ENCODE results near the gene KLF16. TPM values are rescaled to one million over a fixed set of nuclear protein-coding genes. Genes with fewer than 3 reads are reported as not detected.

KLF16 gene
- polyA plus RNA-seq, 3 donors = 0.51 to 23.3 (median 0.67) TPM

DNA sequence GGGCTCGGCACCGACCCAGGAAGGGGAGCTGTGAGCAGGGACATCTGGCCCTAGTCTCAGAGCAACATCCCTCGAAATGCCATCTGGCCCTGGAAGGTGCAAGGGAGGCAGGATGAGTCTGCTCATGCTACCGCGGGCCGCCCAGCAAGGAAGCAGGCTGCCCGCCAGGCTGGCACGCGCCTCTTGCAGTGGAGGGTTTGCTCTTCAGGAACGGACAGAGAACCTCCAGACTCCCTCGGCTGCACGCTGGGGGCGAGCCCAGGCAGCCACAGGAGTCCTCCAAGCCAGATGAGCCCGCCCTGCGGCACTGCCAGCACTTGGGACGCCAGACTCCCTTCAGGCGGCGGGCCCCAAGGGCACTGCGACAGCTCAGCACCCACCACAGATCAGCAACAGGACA lies 41.2 kb downstream of the KLF16 start:
- no peak overlapping the region for H3K27ac ChIP-seq (ENCODE audit: low read depth in 1 of 2, low read length in 2 of 2)
- H3K4me3 Mint-ChIP-seq = no peak overlapping the region
- H3K36me3 Mint-ChIP-seq = peaks cover 46 to 79% of the 10 kb centered on the region in 2 donors
- H3K27me3 ChIP-seq (ENCODE audit: control insufficient read depth in 2 of 2, insufficient read depth in 2 of 2, low read length in 2 of 2) = no peaks in the 10 kb centered on the region
- no peaks in the 10 kb centered on the region for H3K4me1 ChIP-seq (ENCODE audit: control insufficient read depth in 1 of 2, insufficient read depth in 2 of 2, low read length in 2 of 2)
- H3K4me3 ChIP-seq (replicated peaks in 1 of 3; ENCODE audit: low read depth in 2 of 3, low read length in 3 of 3) = no peak overlapping the region
- 89% methylated on average over 19 of the region's 19 CpGs for WGBS (ENCODE audit: insufficient coverage)
- no peaks in the 10 kb centered on the region for H3K4me1 Mint-ChIP-seq
- H2AFZ ChIP-seq (ENCODE audit: insufficient read depth, low read depth, low read length, poor library complexity, severe bottlenecking) = no peak overlapping the region
- no peak overlapping the region for H3K27ac Mint-ChIP-seq
- H3K9me3 ChIP-seq (replicated peaks in 1 of 2; ENCODE audit: control insufficient read depth in 1 of 2, insufficient read depth in 1 of 2, low read length in 2 of 2) = no peaks in the 10 kb centered on the region
- no peaks in the 10 kb centered on the region for H3K9me3 Mint-ChIP-seq
- H3K36me3 ChIP-seq (replicated peaks in 1 of 2; ENCODE audit: control insufficient read depth in 1 of 2, insufficient read depth in 2 of 2, low read length in 2 of 2) = peaks cover 81 to 88% of the 10 kb centered on the region in 2 donors
- intact Hi-C loops (cut with micrococcal nuclease) = no loop called here
- TF ChIP-seq, protein P1, sequence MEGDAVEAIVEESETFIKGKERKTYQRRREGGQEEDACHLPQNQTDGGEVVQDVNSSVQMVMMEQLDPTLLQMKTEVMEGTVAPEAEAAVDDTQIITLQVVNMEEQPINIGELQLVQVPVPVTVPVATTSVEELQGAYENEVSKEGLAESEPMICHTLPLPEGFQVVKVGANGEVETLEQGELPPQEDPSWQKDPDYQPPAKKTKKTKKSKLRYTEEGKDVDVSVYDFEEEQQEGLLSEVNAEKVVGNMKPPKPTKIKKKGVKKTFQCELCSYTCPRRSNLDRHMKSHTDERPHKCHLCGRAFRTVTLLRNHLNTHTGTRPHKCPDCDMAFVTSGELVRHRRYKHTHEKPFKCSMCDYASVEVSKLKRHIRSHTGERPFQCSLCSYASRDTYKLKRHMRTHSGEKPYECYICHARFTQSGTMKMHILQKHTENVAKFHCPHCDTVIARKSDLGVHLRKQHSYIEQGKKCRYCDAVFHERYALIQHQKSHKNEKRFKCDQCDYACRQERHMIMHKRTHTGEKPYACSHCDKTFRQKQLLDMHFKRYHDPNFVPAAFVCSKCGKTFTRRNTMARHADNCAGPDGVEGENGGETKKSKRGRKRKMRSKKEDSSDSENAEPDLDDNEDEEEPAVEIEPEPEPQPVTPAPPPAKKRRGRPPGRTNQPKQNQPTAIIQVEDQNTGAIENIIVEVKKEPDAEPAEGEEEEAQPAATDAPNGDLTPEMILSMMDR (IDR thresholded peaks at IDR 0.05) = no peak
- peaks cover 0 to 1% (median 0%) of the 10 kb centered on the region in 3 donors for H3K27me3 Mint-ChIP-seq (ENCODE audit: low read depth in 3 of 3)
- no peak overlapping the region for H3K9ac ChIP-seq (ENCODE audit: insufficient read depth, low read length, poor library complexity, severe bottlenecking)
- H4K20me1 ChIP-seq (ENCODE audit: insufficient read depth, low read length) = peaks cover 69% of the 10 kb centered on the region
- H3K4me2 ChIP-seq (replicated peaks; ENCODE audit: extremely low read depth, low read length, poor library complexity, severe bottlenecking) = no peak overlapping the region
- no peak for DNase-seq
- H3K79me2 ChIP-seq (ENCODE audit: insufficient read depth, low read length) = peaks cover 9% of the 10 kb centered on the region

DNA sequence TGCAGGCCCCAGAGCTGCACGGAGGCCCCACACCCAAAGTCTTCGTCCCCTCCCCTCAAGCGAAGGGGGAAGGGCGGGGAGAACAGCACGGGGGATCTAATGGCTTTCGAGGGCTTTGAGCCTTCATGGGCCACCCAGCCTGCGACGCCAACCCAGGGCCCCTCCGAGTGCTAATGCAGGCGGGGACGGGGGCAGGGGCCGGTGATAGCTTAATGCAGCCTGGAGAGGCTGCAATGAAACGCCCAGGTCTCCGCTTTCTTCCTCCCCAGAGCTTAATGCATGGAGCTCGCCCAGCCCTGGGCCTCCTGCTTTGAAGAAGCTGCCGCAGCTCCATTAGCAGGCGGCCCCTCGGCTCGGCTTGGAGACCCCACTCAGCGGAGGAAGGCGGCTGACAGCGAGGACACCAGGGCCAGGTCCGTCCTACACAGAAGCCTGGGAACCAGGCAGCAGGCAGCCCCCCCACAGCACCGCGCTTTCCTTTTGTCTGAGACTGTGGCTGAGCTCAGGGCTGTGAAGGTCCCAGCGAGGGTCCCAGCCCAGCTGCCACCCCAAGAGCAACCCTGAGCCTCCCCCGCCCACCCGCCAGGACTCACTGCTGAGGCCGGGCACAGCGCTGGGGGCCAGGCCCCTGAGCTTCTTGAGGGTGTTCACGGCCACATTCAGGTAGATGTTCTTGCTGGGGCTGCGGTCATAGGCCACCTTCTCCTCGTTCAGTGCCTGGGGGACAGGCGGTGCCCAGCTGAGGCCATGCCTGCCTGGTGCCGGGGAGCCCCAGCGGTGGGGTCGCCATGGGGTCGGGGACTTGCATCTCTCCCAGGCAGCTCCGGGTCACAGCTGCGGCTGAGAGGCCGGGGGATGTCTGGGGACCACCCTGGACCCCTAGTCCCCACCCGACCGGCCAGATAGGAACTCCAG lies 43.8 kb downstream of the KLF16 start:
- Histone ChIP-seq H3K4me3 (replicated peaks in 1 of 3; ENCODE audit: low read depth in 2 of 3, low read length in 3 of 3) (no peak overlapping the region), H3K4me2 (replicated peaks; ENCODE audit: extremely low read depth, low read length, poor library complexity, severe bottlenecking) (no peak overlapping the region), H3K27ac (ENCODE audit: low read depth in 1 of 2, low read length in 2 of 2) (no peak overlapping the region), H4K20me1 (ENCODE audit: insufficient read depth, low read length) (peaks cover 56% of the 10 kb centered on the region), H3K36me3 (replicated peaks in 1 of 2; ENCODE audit: control insufficient read depth in 1 of 2, insufficient read depth in 2 of 2, low read length in 2 of 2) (peaks cover 92 to 94% of the 10 kb centered on the region in 2 donors), H3K27me3 (ENCODE audit: control insufficient read depth in 2 of 2, insufficient read depth in 2 of 2, low read length in 2 of 2) (no peaks in the 10 kb centered on the region), H2AFZ (ENCODE audit: insufficient read depth, low read depth, low read length, poor library complexity, severe bottlenecking) (no peak overlapping the region), H3K9ac (ENCODE audit: insufficient read depth, low read length, poor library complexity, severe bottlenecking) (no peak overlapping the region), H3K4me1 (ENCODE audit: control insufficient read depth in 1 of 2, insufficient read depth in 2 of 2, low read length in 2 of 2) (no peaks in the 10 kb centered on the region), H3K9me3 (replicated peaks in 1 of 2; ENCODE audit: control insufficient read depth in 1 of 2, insufficient read depth in 1 of 2, low read length in 2 of 2) (no peaks in the 10 kb centered on the region), H3K79me2 (ENCODE audit: insufficient read depth, low read length) (no peaks in the 10 kb centered on the region)
- H3K4me3 Mint-ChIP-seq = no peak overlapping the region
- intact Hi-C loops (cut with micrococcal nuclease) = no loop called here
- TF ChIP-seq, protein P1 (IDR thresholded peaks at IDR 0.05) = no peak
- peaks cover 0 to 1% (median 0%) of the 10 kb centered on the region in 3 donors for H3K27me3 Mint-ChIP-seq (ENCODE audit: low read depth in 3 of 3)
- no peak for DNase-seq
- 98% methylated on average over 43 of the region's 43 CpGs for WGBS (ENCODE audit: insufficient coverage)
- H3K4me1 Mint-ChIP-seq = no peaks in the 10 kb centered on the region
- H3K9me3 Mint-ChIP-seq = no peaks in the 10 kb centered on the region
- H3K27ac Mint-ChIP-seq = peak overlapping the region in 1 of 7 donors; percentile 71
- H3K36me3 Mint-ChIP-seq = peaks cover 60 to 87% of the 10 kb centered on the region in 2 donors
